Body of pancreas (tissue), 4 donors: ENCODE data around the gene CADM2. TPM values are rescaled to one million over a fixed set of nuclear protein-coding genes. Genes with fewer than 3 reads are reported as not detected.

Experiments used
- ATAC-seq: fragments of 150-250 bp; one replicate; pipeline ENCODE4 v1.9.1; 2016
- DNase-seq, 4 donors: peaks; one replicate each; pipeline ENCODE4 v3.0.0-alpha.2; 2019
- H3K27ac ChIP-seq, 4 donors: fragments of 200-600 bp; sonication (generic); 1 replicate in 3 of 4; 2 replicates in 1 of 4; pipeline versions ENCODE4 v1.5.1 to v1.6.1; 2016 to 2019; ENCODE audit warnings: mild to moderate bottlenecking in 1 of 4, mixed read lengths in 1 of 4, moderate library complexity in 1 of 4
- H3K27me3 ChIP-seq, 2 donors: fragments of 200-600 bp; sonication (generic); one replicate each; pipeline ENCODE4 v1.6.0; 2016; ENCODE audit warnings: mild to moderate bottlenecking in 1 of 2
- H3K36me3 ChIP-seq, 2 donors: fragments of 200-600 bp; sonication (generic); replicated peaks in 1 of 2; 2 replicates each; pipeline ENCODE4 v1.5.1; 2016; ENCODE audit warnings: low read depth in 2 of 2; ENCODE audit not compliant: insufficient read depth in 1 of 2
- H3K4me1 ChIP-seq: fragments of 200-600 bp; sonication (generic); one replicate; pipeline ENCODE4 v1.6.0; 2016
- H3K4me3 ChIP-seq, 2 donors: fragments of 200-600 bp; sonication (generic); 1 replicate in 1 of 2; 2 replicates in 1 of 2; pipeline ENCODE4 v1.5.1; 2016 to 2019
- H3K9me3 ChIP-seq, 3 donors: fragments of 200-600 bp; sonication (generic); 1 replicate in 2 of 3; 2 replicates in 1 of 3; pipeline ENCODE4 v1.5.1; 2016
- POLR2A ChIP-seq, 3 donors: fragments of 450-650 bp; IDR thresholded peaks; one replicate each; pipeline ENCODE4 v1.6.1; 2016; ENCODE audit warnings: antibody characterized with exemption in 3 of 3, mild to moderate bottlenecking in 2 of 3
- WGBS, 2 donors: methylation state at CpG; one replicate each; pipeline ENCODE4 v1.1.5; 2017; 5-methylcytosine and 5-hydroxymethylcytosine counted together
- intact Hi-C: fragments of 100-400 bp; cut with DNase I; formaldehyde crosslinking; loops from one replicate; pipeline ENCODE4 v1.15.1; 2023
- total RNA-seq, 2 donors: library from RNA; depleted of rRNA; stranded (reverse); fragments of >200 nt; gene quantifications; one replicate each; pipeline ENCODE4 v1.1.0, GENCODE V29; 2016
- TF ChIP-seq, protein P1 (sequence below), 7 experiments: fragments of 450-650 bp in 4 of 7; fragments of 200-600 bp in 3 of 7; sonication (generic) in 3 of 7; IDR thresholded peaks; one replicate each; pipeline ENCODE4 v1.5.1; 2016 to 2019; ENCODE audit warnings: antibody characterized with exemption in 7 of 7

The CADM2 gene
- total RNA-seq, 2 donors from 2014 or later, result 0.26 to 1.3 TPM

DNA sequence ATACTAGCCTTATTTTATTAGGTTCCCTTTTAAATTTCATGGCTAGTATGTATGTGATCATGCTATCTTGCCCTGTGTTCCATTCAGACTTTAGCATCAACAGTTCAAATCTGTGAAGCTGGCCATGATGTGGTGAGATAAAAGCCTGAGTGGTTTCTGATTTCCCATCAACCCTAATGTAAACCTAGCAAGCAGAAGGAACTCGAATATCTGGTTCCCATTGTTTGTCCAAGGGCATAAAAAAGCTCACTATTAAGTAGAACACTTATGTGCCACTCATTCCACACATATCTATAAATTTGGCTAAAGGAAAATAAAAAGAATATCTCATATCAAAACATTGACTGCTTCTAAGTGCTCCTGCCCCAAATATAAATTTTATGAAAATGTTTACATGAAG lies 311.7 kb downstream of the CADM2 start:
- Histone ChIP-seq H3K27me3 (no peaks in the 10 kb centered on the region), H3K4me3 (no peak overlapping the region), H3K9me3 (no peaks in the 10 kb centered on the region), H3K27ac (no peak overlapping the region), H3K36me3 (no peaks in the 10 kb centered on the region), H3K4me1 (no peaks in the 10 kb centered on the region)
- ATAC-seq, result no peak
- intact Hi-C loops, result no loop called here
- no peak for TF ChIP-seq POLR2A (IDR thresholded peaks at IDR 0.05)
- TF ChIP-seq, protein P1, sequence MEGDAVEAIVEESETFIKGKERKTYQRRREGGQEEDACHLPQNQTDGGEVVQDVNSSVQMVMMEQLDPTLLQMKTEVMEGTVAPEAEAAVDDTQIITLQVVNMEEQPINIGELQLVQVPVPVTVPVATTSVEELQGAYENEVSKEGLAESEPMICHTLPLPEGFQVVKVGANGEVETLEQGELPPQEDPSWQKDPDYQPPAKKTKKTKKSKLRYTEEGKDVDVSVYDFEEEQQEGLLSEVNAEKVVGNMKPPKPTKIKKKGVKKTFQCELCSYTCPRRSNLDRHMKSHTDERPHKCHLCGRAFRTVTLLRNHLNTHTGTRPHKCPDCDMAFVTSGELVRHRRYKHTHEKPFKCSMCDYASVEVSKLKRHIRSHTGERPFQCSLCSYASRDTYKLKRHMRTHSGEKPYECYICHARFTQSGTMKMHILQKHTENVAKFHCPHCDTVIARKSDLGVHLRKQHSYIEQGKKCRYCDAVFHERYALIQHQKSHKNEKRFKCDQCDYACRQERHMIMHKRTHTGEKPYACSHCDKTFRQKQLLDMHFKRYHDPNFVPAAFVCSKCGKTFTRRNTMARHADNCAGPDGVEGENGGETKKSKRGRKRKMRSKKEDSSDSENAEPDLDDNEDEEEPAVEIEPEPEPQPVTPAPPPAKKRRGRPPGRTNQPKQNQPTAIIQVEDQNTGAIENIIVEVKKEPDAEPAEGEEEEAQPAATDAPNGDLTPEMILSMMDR (IDR thresholded peaks at IDR 0.05), result no peak
- DNase-seq, result no peak
- WGBS, 2 donors, result 8 to 9% methylated on average over 1 of the region's 1 CpG

DNA sequence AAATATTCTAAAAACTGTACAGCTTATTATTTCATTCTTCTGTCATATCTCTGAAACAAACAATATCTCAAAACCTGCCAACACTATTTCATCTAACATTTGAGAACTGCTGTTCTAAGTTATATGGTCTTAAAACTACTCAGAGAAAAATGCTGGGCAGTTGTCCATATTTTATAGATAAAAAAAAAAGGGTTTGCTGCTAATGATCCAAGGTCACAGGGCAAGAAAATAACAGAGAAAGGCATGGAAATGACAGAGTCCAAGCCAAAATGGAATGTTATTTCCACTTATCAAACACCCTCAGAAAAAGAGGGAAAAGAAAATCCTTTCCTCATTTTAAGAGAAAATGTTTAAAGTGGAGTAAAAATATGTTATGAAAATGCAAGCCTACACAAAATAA lies 313.1 kb downstream of the CADM2 start:
- ATAC-seq (no peak), DNase-seq (no peak)
- Histone ChIP-seq H3K27me3 (no peaks in the 10 kb centered on the region), H3K4me3 (no peak overlapping the region), H3K4me1 (no peaks in the 10 kb centered on the region), H3K27ac (no peak overlapping the region), H3K9me3 (no peaks in the 10 kb centered on the region), H3K36me3 (no peaks in the 10 kb centered on the region)
- TF ChIP-seq, protein P1 (IDR thresholded peaks at IDR 0.05), result no peak
- TF ChIP-seq POLR2A (IDR thresholded peaks at IDR 0.05), result no peak
- intact Hi-C loops, result no loop called here

DNA sequence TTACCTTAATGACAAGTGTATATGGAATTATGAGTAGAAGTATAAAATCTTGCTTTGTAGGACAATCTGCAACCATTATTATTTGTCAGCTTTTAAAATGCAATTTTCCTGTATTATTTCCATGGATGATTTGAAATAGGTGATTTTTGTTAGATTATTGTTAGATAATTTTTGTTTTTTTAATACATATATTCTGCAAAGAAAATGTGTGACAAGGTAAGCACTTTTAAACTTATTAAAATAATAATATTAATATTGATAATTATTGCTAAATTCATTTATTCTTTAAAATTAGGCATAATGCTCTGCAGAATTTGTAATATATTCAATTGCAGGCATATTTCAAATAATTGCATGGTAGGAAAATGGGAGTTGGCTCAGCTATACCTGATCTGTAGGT lies 329.5 kb downstream of the CADM2 start:
- Histone ChIP-seq H3K36me3 (no peaks in the 10 kb centered on the region), H3K9me3 (no peaks in the 10 kb centered on the region), H3K4me1 (no peaks in the 10 kb centered on the region), H3K4me3 (no peak overlapping the region), H3K27ac (no peak overlapping the region), H3K27me3 (no peaks in the 10 kb centered on the region)
- DNase-seq (no peak), ATAC-seq (no peak)
- intact Hi-C loops, result no loop called here
- no peak for TF ChIP-seq POLR2A (IDR thresholded peaks at IDR 0.05)
- TF ChIP-seq, protein P1 (IDR thresholded peaks at IDR 0.05), result no peak

DNA sequence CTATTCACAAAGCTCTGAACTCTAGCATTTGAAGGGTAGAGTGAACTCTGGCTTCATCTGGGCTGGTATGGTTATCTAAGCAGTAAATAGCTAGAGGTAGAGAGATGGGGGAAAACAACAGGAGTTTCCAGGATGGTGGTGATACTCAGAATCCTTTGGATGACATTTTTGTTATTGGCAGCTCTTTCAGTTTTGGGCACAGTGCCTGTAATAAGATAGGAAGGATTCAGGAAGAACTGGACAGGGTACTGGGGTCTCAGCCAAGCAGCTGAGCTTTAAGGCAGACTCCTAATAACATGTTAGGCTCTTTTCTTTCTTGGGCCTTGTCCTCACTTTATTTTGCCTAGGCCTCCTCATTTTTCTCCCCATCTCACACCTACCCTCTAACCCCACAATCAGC lies 338.5 kb downstream of the CADM2 start:
- Histone ChIP-seq H3K4me1 (no peaks in the 10 kb centered on the region), H3K9me3 (no peaks in the 10 kb centered on the region), H3K4me3 (no peak overlapping the region), H3K36me3 (no peaks in the 10 kb centered on the region), H3K27ac (no peak overlapping the region), H3K27me3 (no peaks in the 10 kb centered on the region)
- DNase-seq (no peak), ATAC-seq (no peak)
- TF ChIP-seq, protein P1 (IDR thresholded peaks at IDR 0.05), result no peak
- TF ChIP-seq POLR2A (IDR thresholded peaks at IDR 0.05), result no peak
- intact Hi-C loops, result no loop called here

DNA sequence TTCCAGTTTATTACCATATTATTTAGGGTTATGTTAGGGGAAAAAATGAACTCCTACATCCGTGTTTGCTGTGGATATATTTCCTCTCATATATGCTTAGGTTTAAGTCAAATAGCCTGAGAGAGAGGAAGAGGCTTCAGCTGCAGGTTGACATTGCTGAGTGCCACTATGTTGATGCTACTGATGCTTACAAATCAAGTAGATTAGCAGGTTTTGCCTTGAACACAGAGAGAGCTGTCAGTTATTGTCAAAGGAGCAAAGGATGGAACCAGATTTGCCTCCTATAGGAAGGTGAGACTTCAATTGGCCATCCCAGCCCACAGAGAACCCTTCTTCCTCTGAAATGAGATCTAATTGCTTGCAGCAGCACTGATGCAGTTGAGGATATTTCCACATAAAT lies 339.2 kb downstream of the CADM2 start:
- 30 to 50% methylated on average over 1 of the region's 1 CpG for WGBS, 2 donors
- H3K9me3 ChIP-seq, result no peaks in the 10 kb centered on the region
- no peaks in the 10 kb centered on the region for H3K27me3 ChIP-seq
- DNase-seq, result no peak
- H3K4me3 ChIP-seq, result no peak overlapping the region
- no peak for ATAC-seq
- no peaks in the 10 kb centered on the region for H3K4me1 ChIP-seq
- no peak for TF ChIP-seq POLR2A (IDR thresholded peaks at IDR 0.05)
- TF ChIP-seq, protein P1 (IDR thresholded peaks at IDR 0.05), result no peak
- no peaks in the 10 kb centered on the region for H3K36me3 ChIP-seq
- H3K27ac ChIP-seq, result no peak overlapping the region
- intact Hi-C loops, result no loop called here
